ENCODE results near the gene C21orf91.

- no peak for TF ChIP-seq CTCF (IDR thresholded peaks at IDR 0.05 in 4 of 5, conservative IDR thresholded peaks at IDR 0.05 in 1 of 5)
- TF ChIP-seq POLR2A (IDR thresholded peaks at IDR 0.05), result no peak
Measured at GRCh38 chr21:17745086-17745485, 74.1 kb downstream of the C21orf91 start.
